ENCODE data around the gene PRRG1. TPM values are rescaled to one million over a fixed set of nuclear protein-coding genes. Genes with fewer than 3 reads are reported as not detected.

The PRRG1 gene
- total RNA-seq, 1 donor from 2014 or later = 1.7 TPM

DNA sequence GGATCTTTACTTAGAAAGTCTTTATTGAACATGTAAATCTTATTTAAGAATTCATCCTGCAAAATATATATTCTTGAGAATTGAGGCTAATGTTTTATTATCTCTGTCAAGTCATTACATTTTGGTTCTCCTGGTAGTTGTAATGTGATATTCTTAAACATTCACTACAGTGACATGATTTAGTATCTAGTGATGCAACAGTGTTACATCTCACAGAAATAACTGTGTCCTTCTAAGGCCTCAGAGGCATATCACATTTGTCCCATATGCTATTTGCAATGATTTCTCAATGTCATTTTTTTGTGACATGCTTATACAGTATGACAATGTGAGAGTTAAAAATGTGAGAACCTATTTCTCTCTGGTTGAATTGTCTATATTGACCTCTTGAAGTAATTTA is 34.1 kb downstream of the PRRG1 start:
- H3K4me3 Mint-ChIP-seq (ENCODE audit: low read depth) = no peak overlapping the region
- TF ChIP-seq, protein P1, sequence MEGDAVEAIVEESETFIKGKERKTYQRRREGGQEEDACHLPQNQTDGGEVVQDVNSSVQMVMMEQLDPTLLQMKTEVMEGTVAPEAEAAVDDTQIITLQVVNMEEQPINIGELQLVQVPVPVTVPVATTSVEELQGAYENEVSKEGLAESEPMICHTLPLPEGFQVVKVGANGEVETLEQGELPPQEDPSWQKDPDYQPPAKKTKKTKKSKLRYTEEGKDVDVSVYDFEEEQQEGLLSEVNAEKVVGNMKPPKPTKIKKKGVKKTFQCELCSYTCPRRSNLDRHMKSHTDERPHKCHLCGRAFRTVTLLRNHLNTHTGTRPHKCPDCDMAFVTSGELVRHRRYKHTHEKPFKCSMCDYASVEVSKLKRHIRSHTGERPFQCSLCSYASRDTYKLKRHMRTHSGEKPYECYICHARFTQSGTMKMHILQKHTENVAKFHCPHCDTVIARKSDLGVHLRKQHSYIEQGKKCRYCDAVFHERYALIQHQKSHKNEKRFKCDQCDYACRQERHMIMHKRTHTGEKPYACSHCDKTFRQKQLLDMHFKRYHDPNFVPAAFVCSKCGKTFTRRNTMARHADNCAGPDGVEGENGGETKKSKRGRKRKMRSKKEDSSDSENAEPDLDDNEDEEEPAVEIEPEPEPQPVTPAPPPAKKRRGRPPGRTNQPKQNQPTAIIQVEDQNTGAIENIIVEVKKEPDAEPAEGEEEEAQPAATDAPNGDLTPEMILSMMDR (IDR thresholded peaks at IDR 0.05; ENCODE audit: unreplicated experiment) = no peak
- no peak overlapping the region for H3K27ac Mint-ChIP-seq
- DNase-seq (ENCODE audit: low spot score, unreplicated experiment) = no peak
- peaks cover 2% of the 10 kb centered on the region for H3K36me3 Mint-ChIP-seq (ENCODE audit: insufficient read depth)
- peaks cover 24% of the 10 kb centered on the region for H3K9me3 Mint-ChIP-seq (ENCODE audit: low read depth)
- no peaks in the 10 kb centered on the region for H3K27me3 Mint-ChIP-seq
- H3K4me1 Mint-ChIP-seq (ENCODE audit: low read depth) = no peaks in the 10 kb centered on the region

DNA sequence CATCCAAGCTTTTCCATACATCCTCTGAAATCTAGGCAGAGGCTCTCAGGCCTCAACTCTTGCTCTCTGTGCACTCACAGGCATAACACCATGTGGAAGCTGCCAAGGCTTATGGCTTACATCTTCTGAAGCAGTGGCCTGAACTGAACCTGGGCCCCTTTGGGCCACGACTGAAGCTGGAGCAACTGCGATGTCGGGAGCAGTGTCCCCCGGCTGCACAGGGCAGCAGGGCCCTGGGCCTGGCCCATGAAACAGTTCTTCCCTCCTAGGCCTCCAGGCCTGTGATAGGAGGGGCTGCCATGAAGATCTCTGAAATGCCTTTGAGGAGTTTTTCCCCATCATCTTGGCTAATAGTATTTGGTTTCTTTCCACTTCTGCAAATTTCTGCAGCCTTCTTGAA is 39.2 kb downstream of the PRRG1 start:
- Mint-ChIP-seq H3K27ac (no peak overlapping the region), H3K9me3 (ENCODE audit: low read depth) (peaks cover 32% of the 10 kb centered on the region), H3K4me1 (ENCODE audit: low read depth) (no peaks in the 10 kb centered on the region), H3K36me3 (ENCODE audit: insufficient read depth) (peaks cover 6% of the 10 kb centered on the region), H3K4me3 (ENCODE audit: low read depth) (no peak overlapping the region), H3K27me3 (no peaks in the 10 kb centered on the region)
- no peak for DNase-seq (ENCODE audit: low spot score, unreplicated experiment)
- TF ChIP-seq, protein P1 (IDR thresholded peaks at IDR 0.05; ENCODE audit: unreplicated experiment) = no peak

DNA sequence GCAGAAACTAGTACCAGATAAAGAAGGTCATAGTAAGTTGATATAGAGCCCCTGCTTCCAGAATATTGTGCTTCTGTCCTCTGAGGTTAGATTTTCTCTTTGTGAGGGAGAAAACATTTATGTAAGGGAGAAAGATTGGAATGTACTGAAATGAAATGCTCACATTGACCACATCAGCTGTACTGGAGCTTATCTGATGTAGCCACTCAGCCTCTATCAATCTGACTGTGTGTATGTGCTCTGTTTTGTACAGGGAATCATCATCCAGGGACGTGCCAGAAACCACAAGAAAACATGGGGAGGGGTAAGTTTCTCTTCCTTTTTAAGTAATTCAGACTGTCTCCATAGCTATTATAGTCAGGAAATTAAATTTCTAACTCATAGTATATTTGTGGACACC is 56.8 kb downstream of the PRRG1 start:
- no peaks in the 10 kb centered on the region for H3K27me3 Mint-ChIP-seq
- no peaks in the 10 kb centered on the region for H3K36me3 Mint-ChIP-seq (ENCODE audit: insufficient read depth)
- H3K27ac Mint-ChIP-seq = no peak overlapping the region
- TF ChIP-seq, protein P1 (IDR thresholded peaks at IDR 0.05; ENCODE audit: unreplicated experiment) = no peak
- H3K4me1 Mint-ChIP-seq (ENCODE audit: low read depth) = no peaks in the 10 kb centered on the region
- H3K9me3 Mint-ChIP-seq (ENCODE audit: low read depth) = peaks cover 3% of the 10 kb centered on the region
- H3K4me3 Mint-ChIP-seq (ENCODE audit: low read depth) = no peak overlapping the region
- DNase-seq (ENCODE audit: low spot score, unreplicated experiment) = no peak

GRCh38 chrX:37407736-37408135 is 58.6 kb downstream of the PRRG1 start:
- Mint-ChIP-seq H3K9me3 (ENCODE audit: low read depth) (peaks cover 3% of the 10 kb centered on the region), H3K36me3 (ENCODE audit: insufficient read depth) (no peaks in the 10 kb centered on the region), H3K4me3 (ENCODE audit: low read depth) (no peak overlapping the region), H3K27me3 (no peaks in the 10 kb centered on the region), H3K27ac (no peak overlapping the region), H3K4me1 (ENCODE audit: low read depth) (no peaks in the 10 kb centered on the region)
- DNase-seq (ENCODE audit: low spot score, unreplicated experiment) = no peak
- TF ChIP-seq, protein P1 (IDR thresholded peaks at IDR 0.05; ENCODE audit: unreplicated experiment) = no peak

DNA sequence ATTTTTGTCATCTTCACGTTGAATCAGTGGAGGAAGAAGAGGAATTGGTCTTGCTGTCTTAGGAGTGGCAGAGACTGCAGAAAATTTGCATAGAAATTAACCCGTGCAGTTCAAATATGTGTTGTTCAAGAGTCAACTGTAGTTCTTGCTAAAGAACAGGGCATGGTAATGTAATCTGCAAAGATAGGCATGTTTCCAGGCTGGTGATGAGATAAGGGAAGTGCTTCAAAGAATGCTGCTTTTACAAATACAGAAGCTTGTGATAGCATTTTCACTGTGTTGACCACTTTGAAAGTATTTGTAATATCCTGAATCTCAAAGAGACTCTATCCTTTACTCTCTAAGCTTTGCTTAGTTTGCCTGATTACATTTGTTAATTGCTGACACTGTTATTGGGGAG is 60.1 kb downstream of the PRRG1 start:
- no peak for DNase-seq (ENCODE audit: low spot score, unreplicated experiment)
- Mint-ChIP-seq H3K27me3 (no peaks in the 10 kb centered on the region), H3K36me3 (ENCODE audit: insufficient read depth) (no peaks in the 10 kb centered on the region), H3K27ac (no peak overlapping the region), H3K9me3 (ENCODE audit: low read depth) (peaks cover 7% of the 10 kb centered on the region), H3K4me1 (ENCODE audit: low read depth) (no peaks in the 10 kb centered on the region), H3K4me3 (ENCODE audit: low read depth) (no peak overlapping the region)
- TF ChIP-seq, protein P1 (IDR thresholded peaks at IDR 0.05; ENCODE audit: unreplicated experiment) = no peak

Measured in progenitor cell of endocrine pancreas (in vitro differentiated cells).